ENCODE measurements around the gene APMAP. TPM values are rescaled to one million over a fixed set of nuclear protein-coding genes. Genes with fewer than 3 reads are reported as not detected.

Gene APMAP
- total RNA-seq, 2 experiments from 2014 or later: 36.7 to 40.0 TPM

DNA sequence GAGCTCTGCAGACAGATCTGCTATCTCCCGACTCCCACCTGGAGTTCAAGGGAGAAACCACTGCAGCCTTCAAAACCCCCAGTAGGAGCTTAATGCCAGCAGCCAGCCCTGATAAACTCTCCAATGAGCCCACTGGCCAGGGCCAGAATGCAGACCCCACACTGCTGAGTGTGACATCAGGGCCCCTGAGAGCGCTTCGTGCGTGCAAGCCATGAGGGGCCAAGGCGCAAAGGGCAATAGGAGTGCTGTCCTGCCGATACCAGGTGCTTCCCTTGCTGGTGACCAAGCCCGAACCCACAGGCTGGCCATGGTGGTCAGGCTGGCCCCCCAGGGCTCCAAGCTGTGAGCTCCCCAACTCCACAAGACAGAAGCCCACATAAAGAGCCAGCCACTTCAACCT, 76.7 kb downstream of the APMAP start:
- H3K4me3 Mint-ChIP-seq: no peak overlapping the region
- intact Hi-C loops (cut with micrococcal nuclease): loop anchor here (10.0 kb wide), 1 partner anchor 59 kb away; no protein-coding TSS in a partner anchor
- DNase-seq (no peak), ATAC-seq (no peak)
- POLR2A ChIA-PET: no interaction called here
- H3K27me3 Mint-ChIP-seq: peaks cover 2% of the 10 kb centered on the region
- H3K9me3 Mint-ChIP-seq: no peaks in the 10 kb centered on the region
- CTCF ChIA-PET: no interaction called here
- H3K27ac Mint-ChIP-seq: no peak overlapping the region
- peaks cover 6% of the 10 kb centered on the region for H3K4me1 Mint-ChIP-seq (ENCODE audit: low read depth)
- H3K36me3 Mint-ChIP-seq (ENCODE audit: low read depth): no peaks in the 10 kb centered on the region
- TF ChIP-seq, protein P1, sequence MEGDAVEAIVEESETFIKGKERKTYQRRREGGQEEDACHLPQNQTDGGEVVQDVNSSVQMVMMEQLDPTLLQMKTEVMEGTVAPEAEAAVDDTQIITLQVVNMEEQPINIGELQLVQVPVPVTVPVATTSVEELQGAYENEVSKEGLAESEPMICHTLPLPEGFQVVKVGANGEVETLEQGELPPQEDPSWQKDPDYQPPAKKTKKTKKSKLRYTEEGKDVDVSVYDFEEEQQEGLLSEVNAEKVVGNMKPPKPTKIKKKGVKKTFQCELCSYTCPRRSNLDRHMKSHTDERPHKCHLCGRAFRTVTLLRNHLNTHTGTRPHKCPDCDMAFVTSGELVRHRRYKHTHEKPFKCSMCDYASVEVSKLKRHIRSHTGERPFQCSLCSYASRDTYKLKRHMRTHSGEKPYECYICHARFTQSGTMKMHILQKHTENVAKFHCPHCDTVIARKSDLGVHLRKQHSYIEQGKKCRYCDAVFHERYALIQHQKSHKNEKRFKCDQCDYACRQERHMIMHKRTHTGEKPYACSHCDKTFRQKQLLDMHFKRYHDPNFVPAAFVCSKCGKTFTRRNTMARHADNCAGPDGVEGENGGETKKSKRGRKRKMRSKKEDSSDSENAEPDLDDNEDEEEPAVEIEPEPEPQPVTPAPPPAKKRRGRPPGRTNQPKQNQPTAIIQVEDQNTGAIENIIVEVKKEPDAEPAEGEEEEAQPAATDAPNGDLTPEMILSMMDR (IDR thresholded peaks at IDR 0.05): no peak

DNA sequence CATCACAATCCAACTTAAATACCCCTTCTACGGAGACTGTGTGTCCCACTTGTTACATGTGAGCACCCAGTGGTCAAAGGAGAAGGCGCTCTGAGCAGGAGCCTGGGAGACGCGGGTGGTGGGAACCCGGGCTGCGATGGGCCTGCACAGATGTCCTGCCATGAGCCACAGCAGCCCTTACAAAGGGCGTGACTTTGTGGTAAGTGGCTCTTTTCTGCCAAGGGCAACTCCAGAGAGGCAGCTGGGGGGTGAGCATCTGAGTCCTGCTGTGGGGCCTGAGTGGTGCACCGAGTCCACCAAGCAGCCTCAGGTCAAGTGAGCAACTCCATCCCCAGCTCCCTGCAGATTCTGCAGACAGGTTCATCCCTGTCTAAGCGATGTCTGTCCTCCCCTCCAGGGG, 77.1 kb downstream of the APMAP start:
- CTCF ChIA-PET: no interaction called here
- ATAC-seq: no peak
- intact Hi-C loops (cut with micrococcal nuclease): loop anchor here (10.0 kb wide), 1 partner anchor 59 kb away; no protein-coding TSS in a partner anchor
- Mint-ChIP-seq H3K4me3 (no peak overlapping the region), H3K27ac (no peak overlapping the region), H3K36me3 (ENCODE audit: low read depth) (no peaks in the 10 kb centered on the region), H3K4me1 (ENCODE audit: low read depth) (peaks cover 6% of the 10 kb centered on the region), H3K27me3 (peaks cover 2% of the 10 kb centered on the region), H3K9me3 (no peaks in the 10 kb centered on the region)
- TF ChIP-seq, protein P1 (IDR thresholded peaks at IDR 0.05): no peak
- DNase-seq: no peak
- POLR2A ChIA-PET: no interaction called here

DNA sequence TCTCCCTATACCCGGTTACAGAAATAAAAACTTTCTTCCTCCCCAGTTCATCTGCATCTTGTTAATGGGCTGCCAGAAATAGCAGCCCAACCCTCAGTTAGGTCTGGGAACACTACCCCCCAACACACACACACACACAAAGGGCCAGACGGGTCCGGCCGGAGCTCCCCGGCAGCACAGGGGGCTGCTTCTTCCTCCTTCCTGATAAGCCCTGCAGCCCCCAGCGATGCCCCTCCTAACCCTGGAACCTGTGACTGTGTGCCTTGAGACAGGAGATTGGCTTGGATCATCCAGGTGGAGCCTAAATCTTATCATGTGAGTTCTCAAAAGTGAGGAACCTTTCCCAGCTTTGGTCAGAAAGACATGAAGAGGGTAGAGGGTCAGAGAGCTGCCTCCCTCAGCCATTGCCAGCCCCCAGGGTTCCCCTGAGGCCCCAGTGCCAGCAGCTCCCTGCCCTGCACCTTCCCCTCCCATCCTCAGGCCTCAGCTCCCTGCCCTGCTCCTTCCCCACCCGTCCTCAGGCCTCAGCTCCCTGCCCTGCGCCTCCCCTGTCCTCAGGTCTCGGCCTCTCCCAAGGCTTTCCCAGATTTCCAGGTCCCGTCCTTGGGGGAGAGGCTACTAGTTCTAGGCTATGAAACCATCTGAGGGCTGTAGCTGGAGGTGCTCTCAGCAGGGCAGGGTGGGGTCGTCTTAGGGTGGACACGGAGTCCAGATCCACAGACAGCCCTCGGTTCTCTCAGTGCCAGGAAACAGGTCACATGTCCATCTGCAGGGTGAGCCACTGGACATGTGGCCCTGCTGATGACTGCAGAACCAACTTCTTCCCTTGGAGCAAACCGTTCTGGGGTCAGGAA, 77.9 kb downstream of the APMAP start:
- DNase-seq: no peak
- H3K9me3 Mint-ChIP-seq: no peaks in the 10 kb centered on the region
- peaks cover 2% of the 10 kb centered on the region for H3K27me3 Mint-ChIP-seq
- no peaks in the 10 kb centered on the region for H3K36me3 Mint-ChIP-seq (ENCODE audit: low read depth)
- peaks cover 6% of the 10 kb centered on the region for H3K4me1 Mint-ChIP-seq (ENCODE audit: low read depth)
- ChIA-PET POLR2A (no interaction called here), CTCF (interaction anchor here (0.7 kb wide), 1 partner anchor 16 kb away, joined by 3 read pairs; no protein-coding TSS in a partner anchor)
- TF ChIP-seq, protein P1 (IDR thresholded peaks at IDR 0.05): no peak
- intact Hi-C loops (cut with micrococcal nuclease): loop anchor here (10.0 kb wide), 1 partner anchor 60 kb away; no protein-coding TSS in a partner anchor
- no peak overlapping the region for H3K4me3 Mint-ChIP-seq
- H3K27ac Mint-ChIP-seq: no peak overlapping the region
- no peak for ATAC-seq

DNA sequence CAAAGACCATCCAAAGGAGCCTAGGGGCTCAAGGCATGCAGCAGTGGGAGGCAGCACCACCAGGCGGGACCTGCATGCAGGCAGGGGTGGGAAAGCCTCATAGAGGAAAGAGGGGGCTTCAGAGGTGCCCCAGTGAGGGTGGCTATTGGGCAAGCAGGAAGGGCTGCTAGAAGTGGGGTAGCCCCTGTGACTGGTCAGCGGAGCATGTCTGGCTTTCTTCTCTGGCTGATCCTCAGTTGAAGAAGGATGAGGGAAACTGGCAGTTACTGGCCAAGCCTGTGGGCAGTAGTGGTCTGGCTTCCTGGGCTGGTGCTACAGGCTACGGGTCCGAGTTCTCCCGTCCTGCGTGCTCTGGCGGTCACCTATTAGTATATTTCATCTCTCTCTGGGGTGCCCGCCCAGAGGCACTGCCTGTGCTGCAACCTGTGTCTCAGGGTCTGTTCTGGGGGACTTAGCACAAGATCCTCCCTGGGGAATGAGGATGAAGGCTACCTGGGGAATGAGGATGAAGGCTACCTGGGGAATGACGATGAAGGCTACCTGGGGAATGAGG, 79.4 kb downstream of the APMAP start:
- Mint-ChIP-seq H3K36me3 (ENCODE audit: low read depth) (no peaks in the 10 kb centered on the region), H3K4me3 (no peak overlapping the region), H3K4me1 (ENCODE audit: low read depth) (peaks cover under 1% of the 10 kb centered on the region), H3K9me3 (no peaks in the 10 kb centered on the region), H3K27ac (no peak overlapping the region), H3K27me3 (no peaks in the 10 kb centered on the region)
- intact Hi-C loops (cut with micrococcal nuclease): loop anchor here (10.0 kb wide), 1 partner anchor 62 kb away; no protein-coding TSS in a partner anchor
- TF ChIP-seq, protein P1 (IDR thresholded peaks at IDR 0.05): no peak
- DNase-seq (no peak), ATAC-seq (no peak)
- POLR2A ChIA-PET: no interaction called here
- CTCF ChIA-PET: no interaction called here

Other genes with a start within 250 kb of the APMAP start
- 10 to 100 TPM; 48.5 to 49.3 TPM for gene CST7, start 43.5 kb downstream of the APMAP start, total RNA-seq
- 10 to 100 TPM; 17.5 to 18.2 TPM for gene ACSS1, start 65.4 kb upstream of the APMAP start, total RNA-seq
- gene VSX1, start 89.4 kb upstream of the APMAP start, total RNA-seq: not detected
- gene ENTPD6, start 203.0 kb upstream of the APMAP start, total RNA-seq: 10 to 100 TPM; 39.4 to 42.8 TPM